H1 (cell line): ENCODE data around the gene SLC35E1. TPM values are rescaled to one million over a fixed set of nuclear protein-coding genes. Genes with fewer than 3 reads are reported as not detected.

Experiments
- ATF3 ChIP-seq: IDR thresholded peaks from 2 replicates; pipeline ENCODE4 v1.6.1; 2011; ENCODE audit warnings: low read depth, mild to moderate bottlenecking, low read length; ENCODE audit not compliant: insufficient read depth
- BACH1 ChIP-seq: IDR thresholded peaks from 2 replicates; pipeline ENCODE4 v1.6.1; 2012; ENCODE audit warnings: low read length, improper control_type of control experiment
- CBX5 ChIP-seq: fragments of 300-800, 300-1000 bp; sonication (generic); IDR thresholded peaks from 2 replicates; pipeline ENCODE4 v1.7.1; 2016; ENCODE audit warnings: antibody characterized with exemption, low read length, low read depth
- CEBPB ChIP-seq: IDR thresholded peaks from 2 replicates; pipeline ENCODE4 v1.6.1; 2012; ENCODE audit warnings: low read depth, low read length
- EP300 ChIP-seq, 2 experiments: IDR thresholded peaks; 1 replicate in 1 of 2; 2 replicates in 1 of 2; pipeline ENCODE4 v1.6.1; 2011 to 2012; ENCODE audit warnings: low read depth in 2 of 2, low read length in 2 of 2, mild to moderate bottlenecking in 2 of 2, borderline replicate concordance in 1 of 2, inconsistent platforms in 1 of 2, moderate library complexity in 1 of 2
- EZH2 ChIP-seq: fragments of 200-600 bp; sonication (generic); IDR thresholded peaks from 2 replicates; pipeline ENCODE4 v1.7.1; 2012; ENCODE audit warnings: low read depth, mild to moderate bottlenecking, moderate library complexity, low read length, inconsistent platforms; ENCODE audit not compliant: severe bottlenecking
- FOSL1 ChIP-seq: IDR thresholded peaks from 2 replicates; pipeline ENCODE4 v1.6.1; 2011; ENCODE audit warnings: mild to moderate bottlenecking, low read depth, low read length, moderate library complexity; ENCODE audit not compliant: insufficient read depth
- GTF2F1 ChIP-seq: IDR thresholded peaks from 2 replicates; pipeline ENCODE4 v1.6.1; 2012; ENCODE audit warnings: low read depth, low read length, improper control_type of control experiment, borderline replicate concordance
- JUN ChIP-seq: IDR thresholded peaks from 2 replicates; pipeline ENCODE4 v1.6.1; 2011; ENCODE audit warnings: low read depth, mild to moderate bottlenecking, improper control_type of control experiment, low read length
- JUND ChIP-seq: IDR thresholded peaks from 2 replicates; pipeline ENCODE4 v1.6.1; 2011; ENCODE audit warnings: mild to moderate bottlenecking, improper control_type of control experiment, low read length
- KDM5A ChIP-seq: fragments of 200-600 bp; IDR thresholded peaks from 2 replicates; pipeline ENCODE4 v1.7.1; 2012; ENCODE audit warnings: mild to moderate bottlenecking, low read length, inconsistent platforms, mixed read lengths
- POU5F1 ChIP-seq: IDR thresholded peaks from 2 replicates; pipeline ENCODE4 v1.6.1; 2011; ENCODE audit warnings: low read depth, mild to moderate bottlenecking, low read length, moderate library complexity
- RFX5 ChIP-seq: IDR thresholded peaks from 2 replicates; pipeline ENCODE4 v1.6.1; 2011; ENCODE audit warnings: low read depth, low read length, improper control_type of control experiment, borderline replicate concordance
- RXRA ChIP-seq: IDR thresholded peaks from 2 replicates; pipeline ENCODE4 v1.6.1; 2011; ENCODE audit warnings: low read depth, mild to moderate bottlenecking, low read length, moderate library complexity; ENCODE audit not compliant: insufficient read depth
- SIN3A ChIP-seq, 2 experiments: IDR thresholded peaks in 1 of 2; conservative IDR thresholded peaks in 1 of 2; 2 replicates each; pipeline ENCODE4 v1.6.1; 2011 to 2012; ENCODE audit warnings: low read length in 2 of 2, improper control_type of control experiment in 1 of 2, low read depth in 1 of 2, mild to moderate bottlenecking in 1 of 2
- SIX5 ChIP-seq: IDR thresholded peaks from 2 replicates; pipeline ENCODE4 v1.6.1; 2011; ENCODE audit warnings: mild to moderate bottlenecking, low read depth, low read length
- SP1 ChIP-seq: IDR thresholded peaks from 2 replicates; pipeline ENCODE4 v1.6.1; 2011; ENCODE audit warnings: low read depth, low read length
- SP4 ChIP-seq: IDR thresholded peaks from 2 replicates; pipeline ENCODE4 v1.6.1; 2012; ENCODE audit warnings: low read length, inconsistent platforms
- SRF ChIP-seq: IDR thresholded peaks from 2 replicates; pipeline ENCODE4 v1.6.1; 2011; ENCODE audit warnings: mild to moderate bottlenecking, low read depth, low read length, moderate library complexity
- SUZ12 ChIP-seq: fragments of 200-600 bp; sonication (generic); IDR thresholded peaks from 2 replicates; pipeline ENCODE4 v1.6.1; 2012; ENCODE audit warnings: mild to moderate bottlenecking, inconsistent platforms, low read length, moderate library complexity, mixed read lengths
- TBP ChIP-seq: IDR thresholded peaks from 2 replicates; pipeline ENCODE4 v1.6.1; 2011; ENCODE audit warnings: low read depth, low read length, improper control_type of control experiment
- USF2 ChIP-seq: IDR thresholded peaks from 2 replicates; pipeline ENCODE4 v1.6.1; 2011; ENCODE audit warnings: low read length, improper control_type of control experiment
- polyA plus RNA-seq, 7 experiments: library from polyadenylated mRNA; depleted of rRNA in 3 of 7; stranded (reverse) in 5 of 7; unstranded in 2 of 7; fragments of >200 nt in 5 of 7; fragments of 200-250 nt in 2 of 7; gene quantifications; 1 replicate in 5 of 7; 2 replicates in 1 of 7; 4 replicates in 1 of 7; pipeline versions ENCODE4 v1.2.1 to v1.2.3, GENCODE V29; 2011 to 2013; ENCODE audit warnings: missing spikeins in 2 of 7, mixed read lengths in 2 of 7
- total RNA-seq: library from RNA; stranded (reverse); fragmentation: NEBNext Ultra II Directional; extraction: Animal tissue kit (Norgen Biotek cat#: 25700); gene quantifications from 2 replicates; pipeline ENCODE4 v1.2.1, GENCODE V29; 2021

SLC35E1 gene
- total and polyA plus RNA-seq, 2 of the 8 experiments (the other 6 are each of a cell fraction or from before 2014, with no cell fraction given): 26.0 to 31.9 TPM

DNA sequence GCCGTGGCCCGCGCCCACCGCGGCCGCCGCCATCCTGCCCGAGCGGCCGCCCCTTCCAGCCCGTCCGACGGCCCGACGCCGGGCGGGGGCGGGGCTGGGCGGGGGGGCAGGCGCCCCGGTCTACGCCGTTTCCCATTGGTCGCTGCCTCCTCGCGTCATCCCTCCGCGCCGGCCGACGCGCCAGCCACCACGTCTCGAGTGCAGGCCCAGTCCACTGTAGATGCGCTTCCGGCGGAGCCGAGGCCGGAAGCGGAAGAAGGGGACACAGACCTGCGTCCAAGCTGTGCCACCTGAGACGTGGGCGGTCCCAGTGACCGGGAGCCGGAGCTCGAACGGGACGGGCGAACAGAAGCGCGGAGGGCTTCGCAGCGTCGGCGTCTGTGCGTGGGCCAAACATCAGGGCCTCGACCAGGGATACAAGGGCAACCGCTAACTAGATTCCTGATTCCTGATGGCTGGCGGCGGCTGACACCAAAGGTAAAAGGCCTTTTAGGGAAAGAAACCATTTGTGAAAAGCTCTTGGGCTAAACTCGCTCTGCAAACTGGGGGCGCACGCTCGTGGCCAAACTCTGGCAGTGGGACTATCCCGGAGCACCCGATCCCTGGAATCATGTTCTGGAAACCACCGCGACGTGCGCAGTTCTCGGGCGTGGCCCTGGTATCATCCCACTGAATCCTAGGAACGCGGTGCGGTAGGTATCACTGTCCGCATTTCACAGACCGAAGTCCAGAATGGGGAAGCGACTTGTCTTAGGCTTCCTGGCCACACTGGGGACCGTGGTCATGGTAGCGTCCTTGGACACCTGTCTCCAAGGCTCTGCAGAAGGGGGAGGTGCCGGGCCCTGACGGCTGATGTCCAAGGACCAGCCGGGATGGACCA, at the start of gene SLC35E1 (continued):
- TF ChIP-seq USF2 (peak; percentile 8; the same call in 1 of the 2 replicates), SRF (peak; percentile 85), RXRA (no peak), JUN (no peak), EZH2 (no peak), FOSL1 (0 out of 2 replicates have a peak, but pooled peaks have one; percentile 3), GTF2F1 (peak; percentile 80; the same call in 1 of the 2 replicates), RFX5 (no peak; the same call in 1 of the 2 replicates), SIN3A (conservative IDR thresholded peaks at IDR 0.05 in 1 of 2, IDR thresholded peaks at IDR 0.05 in 1 of 2; ENCODE audit: low read depth in 1 of 2, low read length in 2 of 2) (peak; percentile 68 to 93; a peak in 3 of 4 replicates), SP4 (no peak), BACH1 (peak; percentile 26; the same call in 1 of the 2 replicates), CBX5 (no peak), SIX5 (no peak), JUND (peak; percentile 18; the same call in 1 of the 2 replicates), POU5F1 (no peak), KDM5A (no peak; the same call in 1 of the 2 replicates), TBP (peak; percentile 81), SUZ12 (no peak), SP1 (peak; percentile 77), EP300 (IDR thresholded peaks at IDR 0.05; ENCODE audit: borderline replicate concordance in 1 of 2, low read depth in 2 of 2, low read length in 2 of 2) (no peak), ATF3 (peak; percentile 91), CEBPB (no peak)
